HepG2 (cell line): ENCODE data around the gene ERH. TPM values are rescaled to one million over a fixed set of nuclear protein-coding genes. Genes with fewer than 3 reads are reported as not detected.

Experiments used
- ATAC-seq: fragments of 200-7000 bp; cut with Tn5 transposase; 3 replicates; pipeline ENCODE4 v1.9.1; 2020; ENCODE audit warnings: mild to moderate bottlenecking, moderate library complexity
- BruUV-seq: library from RNA; stranded (reverse); fragments of 400-500 nt; replicated peaks from 2 replicates; lab custom pipeline; 2021; lab: Mats Ljungman, UMichigan
- CTCF ChIA-PET: fragments of 300-600 bp; formaldehyde crosslinking; extraction: SDS; loops from one replicate; lab custom pipeline; 2021; ENCODE audit warnings: low total read pairs, inconsistent platforms, low intra/inter-chr PET ratio; lab: Yijun Ruan, JAX
- POLR2A ChIA-PET: fragments of 350-600 bp; sonication (Branson Sonifier 250); formaldehyde crosslinking; loops from one replicate; lab custom pipeline; 2020; ENCODE audit warnings: antibody characterized with exemption, inconsistent platforms; lab: Yijun Ruan, JAX
- DNase-seq: peaks from one replicate; pipeline ENCODE4 v3.0.0-alpha.2; 2015; ENCODE audit warnings: low spot score
- FAIRE-seq: peaks from 3 replicates; lab custom pipeline; 2011; peaks lifted over from hg19 to GRCh38; lab: Jason Lieb, UNC
- H2AFZ ChIP-seq: one replicate; pipeline ENCODE4 v1.6.1; 2011; ENCODE audit warnings: low read length, inconsistent platforms
- H3K27ac ChIP-seq: fragments of 300-600 bp; 3 replicates; pipeline ENCODE4 v1.8.0; 2011; ENCODE audit warnings: mixed run types, mild to moderate bottlenecking, mixed read lengths, low read length, inconsistent platforms; ENCODE audit not compliant: insufficient read depth; ENCODE audit errors: extremely low read length
- H3K27me3 ChIP-seq, 2 experiments: fragments of 200-600 bp in 1 of 2; 2 replicates in 1 of 2; 3 replicates in 1 of 2; pipeline versions ENCODE4 v1.6.0 to v1.8.0; 2011; ENCODE audit warnings: low read length in 2 of 2, mild to moderate bottlenecking in 2 of 2, moderate library complexity in 2 of 2, inconsistent platforms in 1 of 2; ENCODE audit not compliant: insufficient read depth in 2 of 2, control insufficient read depth in 1 of 2
- H3K36me3 ChIP-seq, 2 experiments: fragments of 200-600 bp in 1 of 2; replicated peaks in 1 of 2; 2 replicates in 1 of 2; 3 replicates in 1 of 2; pipeline versions ENCODE4 v1.5.1 to v1.8.0; 2011; ENCODE audit warnings: low read length in 2 of 2, inconsistent platforms in 1 of 2; ENCODE audit not compliant: insufficient read depth in 2 of 2, control insufficient read depth in 1 of 2
- H3K4me1 ChIP-seq: 2 replicates; pipeline ENCODE4 v1.5.1; 2012; ENCODE audit warnings: low read length, inconsistent platforms; ENCODE audit not compliant: insufficient read depth
- H3K4me2 ChIP-seq: 2 replicates; pipeline ENCODE4 v1.6.0; 2011; ENCODE audit warnings: low read depth, low read length, inconsistent platforms
- H3K4me3 ChIP-seq, 3 experiments: fragments of 200-600 bp in 1 of 3; sonication (generic), shearing (Covaris generic) in 1 of 3; replicated peaks in 1 of 3; 2 replicates each; pipeline ENCODE4 v1.5.1; 2011 to 2016; ENCODE audit warnings: low read length in 3 of 3, inconsistent platforms in 2 of 3, low read depth in 2 of 3, mild to moderate bottlenecking in 2 of 3, control low read depth in 1 of 3, mixed read lengths in 1 of 3; ENCODE audit not compliant: insufficient read depth in 1 of 3
- H3K79me2 ChIP-seq: one replicate; pipeline ENCODE4 v1.6.1; 2011; ENCODE audit warnings: low read length, inconsistent platforms; ENCODE audit not compliant: insufficient read depth
- H3K9ac ChIP-seq: 2 replicates; pipeline ENCODE4 v1.6.0; 2011; ENCODE audit warnings: mild to moderate bottlenecking, low read depth, low read length, inconsistent platforms; ENCODE audit not compliant: insufficient read depth
- H3K9me3 ChIP-seq: 2 replicates; pipeline ENCODE4 v1.5.1; 2012; ENCODE audit warnings: mild to moderate bottlenecking, low read length
- H4K20me1 ChIP-seq: 2 replicates; pipeline ENCODE4 v1.6.0; 2011; ENCODE audit warnings: inconsistent platforms, mild to moderate bottlenecking, low read length, moderate library complexity; ENCODE audit not compliant: insufficient read depth
- ATF5 ChIP-seq: sonication (generic); formaldehyde crosslinking; IDR thresholded peaks from 2 replicates; pipeline ENCODE4 v1.4.0; 2020; ENCODE audit warnings: mild to moderate bottlenecking, low read depth, missing genetic modification reagents
- ZMAT5 ChIP-seq: sonication (generic); formaldehyde crosslinking; IDR thresholded peaks from 2 replicates; pipeline ENCODE4 v1.5.0; 2020; ENCODE audit warnings: mild to moderate bottlenecking, low read depth, missing genetic modification reagents, borderline replicate concordance
- ZNF724P ChIP-seq: sonication (generic); formaldehyde crosslinking; IDR thresholded peaks from 2 replicates; pipeline ENCODE4 v1.8.0; 2022; ENCODE audit warnings: missing genetic modification reagents, borderline replicate concordance
- ZNF780A ChIP-seq: sonication (generic); formaldehyde crosslinking; IDR thresholded peaks from 2 replicates; pipeline ENCODE4 v1.8.0; 2022; ENCODE audit warnings: mild to moderate bottlenecking, missing genetic modification reagents, moderate library complexity
- in situ Hi-C: cut with HindIII; loops from 2 replicates; pipeline ENCODE4 v1.10.0; 2017; ENCODE audit warnings: low pct_unique_long_range_greater_than_20kb; ENCODE audit not compliant: extremely low pct_ligation_motif_present
- intact Hi-C: fragments of 100-400 bp; cut with micrococcal nuclease; formaldehyde crosslinking; loops from one replicate; pipeline ENCODE4 v1.10.0; 2022; ENCODE audit not compliant: unreplicated experiment
- polyA plus RNA-seq, 8 experiments: library from polyadenylated mRNA; depleted of rRNA in 3 of 8; stranded (reverse) in 7 of 8; unstranded in 1 of 8; fragments of >200 nt; fragmentation: Illumina TruSeq in 4 of 8; extraction: Trizol in 4 of 8; gene quantifications; 2 replicates each; pipeline versions ENCODE4 v1.2.1 to v1.2.3, GENCODE V29; 2011 to 2016; ENCODE audit warnings: low read depth in 4 of 8, missing spikeins in 1 of 8, mixed read lengths in 1 of 8; ENCODE audit not compliant: insufficient read depth in 1 of 8
- total RNA-seq, 5 experiments: library from RNA; depleted of rRNA; stranded (reverse); fragments of >200 nt; fragmentation: Illumina TruSeq; extraction: Trizol; gene quantifications; 2 replicates each; pipeline ENCODE4 v1.2.3, GENCODE V29; 2016; ENCODE audit warnings: low read depth in 1 of 5
- TF ChIP-seq, protein P1 (sequence below): sonication (generic); formaldehyde crosslinking; IDR thresholded peaks from 2 replicates; pipeline ENCODE4 v1.8.0; 2022; ENCODE audit warnings: low read depth, missing genetic modification reagents
- TF ChIP-seq, protein P2 (sequence below): fragments of 450-650 bp; IDR thresholded peaks from 2 replicates; pipeline ENCODE4 v1.6.1; 2016
- TF ChIP-seq, protein P3 (sequence below): sonication (generic); formaldehyde crosslinking; IDR thresholded peaks from 2 replicates; pipeline ENCODE4 v1.9.0; 2021; ENCODE audit warnings: missing genetic modification reagents, borderline replicate concordance

Gene ERH
- total and polyA plus RNA-seq, 2 of the 13 experiments (the other 11 are each of a cell fraction or from before 2014, with no cell fraction given) = 105 to 341 TPM

GRCh38 chr14:69374235-69374634, 23.9 kb downstream of the ERH start:
- DNase-seq (no peak), ATAC-seq (no peak), FAIRE-seq (no peak)
- H3K4me1 ChIP-seq = 0 out of 2 replicates have a peak, but pooled peaks cover 9% of the 10 kb centered on the region
- in situ Hi-C loops = no loop called here
- H3K4me2 ChIP-seq = no peak overlapping the region
- no peak for TF ChIP-seq ZNF724P (CRISPR knock-in tag)
- no peak for TF ChIP-seq ZMAT5
- no peak for TF ChIP-seq ATF5
- TF ChIP-seq, protein P1, sequence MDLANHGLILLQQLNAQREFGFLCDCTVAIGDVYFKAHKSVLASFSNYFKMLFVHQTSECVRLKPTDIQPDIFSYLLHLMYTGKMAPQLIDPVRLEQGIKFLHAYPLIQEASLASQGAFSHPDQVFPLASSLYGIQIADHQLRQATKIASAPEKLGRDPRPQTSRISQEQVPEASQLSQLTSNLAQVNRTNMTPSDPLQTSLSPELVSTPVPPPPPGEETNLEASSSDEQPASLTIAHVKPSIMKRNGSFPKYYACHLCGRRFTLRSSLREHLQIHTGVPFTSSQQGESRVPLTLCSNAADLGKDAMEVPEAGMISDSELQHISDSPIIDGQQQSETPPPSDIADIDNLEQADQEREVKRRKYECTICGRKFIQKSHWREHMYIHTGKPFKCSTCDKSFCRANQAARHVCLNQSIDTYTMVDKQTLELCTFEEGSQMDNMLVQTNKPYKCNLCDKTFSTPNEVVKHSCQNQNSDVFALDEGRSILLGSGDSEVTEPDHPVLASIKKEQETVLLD (CRISPR knock-in tag) = no peak
- TF ChIP-seq ZNF780A (CRISPR knock-in tag) = no peak
- TF ChIP-seq, protein P2, sequence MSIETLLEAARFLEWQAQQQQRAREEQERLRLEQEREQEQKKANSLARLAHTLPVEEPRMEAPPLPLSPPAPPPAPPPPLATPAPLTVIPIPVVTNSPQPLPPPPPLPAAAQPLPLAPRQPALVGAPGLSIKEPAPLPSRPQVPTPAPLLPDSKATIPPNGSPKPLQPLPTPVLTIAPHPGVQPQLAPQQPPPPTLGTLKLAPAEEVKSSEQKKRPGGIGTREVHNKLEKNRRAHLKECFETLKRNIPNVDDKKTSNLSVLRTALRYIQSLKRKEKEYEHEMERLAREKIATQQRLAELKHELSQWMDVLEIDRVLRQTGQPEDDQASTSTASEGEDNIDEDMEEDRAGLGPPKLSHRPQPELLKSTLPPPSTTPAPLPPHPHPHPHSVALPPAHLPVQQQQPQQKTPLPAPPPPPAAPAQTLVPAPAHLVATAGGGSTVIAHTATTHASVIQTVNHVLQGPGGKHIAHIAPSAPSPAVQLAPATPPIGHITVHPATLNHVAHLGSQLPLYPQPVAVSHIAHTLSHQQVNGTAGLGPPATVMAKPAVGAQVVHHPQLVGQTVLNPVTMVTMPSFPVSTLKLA = no peak
- TF ChIP-seq, protein P3, sequence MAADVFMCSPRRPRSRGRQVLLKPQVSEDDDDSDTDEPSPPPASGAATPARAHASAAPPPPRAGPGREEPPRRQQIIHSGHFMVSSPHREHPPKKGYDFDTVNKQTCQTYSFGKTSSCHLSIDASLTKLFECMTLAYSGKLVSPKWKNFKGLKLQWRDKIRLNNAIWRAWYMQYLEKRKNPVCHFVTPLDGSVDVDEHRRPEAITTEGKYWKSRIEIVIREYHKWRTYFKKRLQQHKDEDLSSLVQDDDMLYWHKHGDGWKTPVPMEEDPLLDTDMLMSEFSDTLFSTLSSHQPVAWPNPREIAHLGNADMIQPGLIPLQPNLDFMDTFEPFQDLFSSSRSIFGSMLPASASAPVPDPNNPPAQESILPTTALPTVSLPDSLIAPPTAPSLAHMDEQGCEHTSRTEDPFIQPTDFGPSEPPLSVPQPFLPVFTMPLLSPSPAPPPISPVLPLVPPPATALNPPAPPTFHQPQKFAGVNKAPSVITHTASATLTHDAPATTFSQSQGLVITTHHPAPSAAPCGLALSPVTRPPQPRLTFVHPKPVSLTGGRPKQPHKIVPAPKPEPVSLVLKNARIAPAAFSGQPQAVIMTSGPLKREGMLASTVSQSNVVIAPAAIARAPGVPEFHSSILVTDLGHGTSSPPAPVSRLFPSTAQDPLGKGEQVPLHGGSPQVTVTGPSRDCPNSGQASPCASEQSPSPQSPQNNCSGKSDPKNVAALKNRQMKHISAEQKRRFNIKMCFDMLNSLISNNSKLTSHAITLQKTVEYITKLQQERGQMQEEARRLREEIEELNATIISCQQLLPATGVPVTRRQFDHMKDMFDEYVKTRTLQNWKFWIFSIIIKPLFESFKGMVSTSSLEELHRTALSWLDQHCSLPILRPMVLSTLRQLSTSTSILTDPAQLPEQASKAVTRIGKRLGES = no peak
- H3K4me3 ChIP-seq = no peak overlapping the region
- intact Hi-C loops = no loop called here
- no TSS peak for BruUV-seq
- no peaks in the 10 kb centered on the region for H3K27me3 ChIP-seq
- POLR2A ChIA-PET = no interaction called here
- H3K79me2 ChIP-seq = no peaks in the 10 kb centered on the region
- no peak overlapping the region for H2AFZ ChIP-seq
- H3K9ac ChIP-seq = no peak overlapping the region
- CTCF ChIA-PET = no interaction called here
- H3K36me3 ChIP-seq = peaks cover 2 to 17% of the 10 kb centered on the region in 2 experiments; a peak in 4 of 5 replicates
- no peak overlapping the region for H3K27ac ChIP-seq
- no peaks in the 10 kb centered on the region for H4K20me1 ChIP-seq
- H3K9me3 ChIP-seq = no peaks in the 10 kb centered on the region
